DMS153 (cell line): ENCODE measurements around the gene NFILZ.

Source experiments
- DNase-seq: peaks from one replicate; lab custom pipeline; 2025; lab: John Stamatoyannopoulos, UW

The NFILZ gene

GRCh38 chr19:8641908-8642547, 11.6 kb downstream of the NFILZ start:
- no peak for DNase-seq

- no peak for DNase-seq
These were observed 12.1 kb downstream of the NFILZ start for GRCh38 chr19:8642561-8642960.

- DNase-seq: no peak
These were observed 13.6 kb downstream of the NFILZ start for GRCh38 chr19:8643860-8644653.

GRCh38 chr19:8648240-8648639, 17.8 kb downstream of the NFILZ start:
- DNase-seq: no peak

GRCh38 chr19:8654591-8655339, 24.3 kb downstream of the NFILZ start:
- DNase-seq: no peak

GRCh38 chr19:8655340-8655709, 24.9 kb downstream of the NFILZ start:
- no peak for DNase-seq

- DNase-seq: no peak
These were observed 27.4 kb downstream of the NFILZ start for GRCh38 chr19:8657869-8658268.

- DNase-seq: no peak
These were observed 29.5 kb downstream of the NFILZ start for GRCh38 chr19:8659905-8660304.

GRCh38 chr19:8662263-8662662, 31.8 kb downstream of the NFILZ start:
- no peak for DNase-seq

- DNase-seq: no peak
These were observed 33.7 kb downstream of the NFILZ start for GRCh38 chr19:8663920-8664670.

- DNase-seq: no peak
These were observed 34.2 kb downstream of the NFILZ start for GRCh38 chr19:8664671-8665057.

- DNase-seq: no peak
These were observed 35.2 kb downstream of the NFILZ start for GRCh38 chr19:8665468-8666213.

GRCh38 chr19:8666814-8667405, 36.5 kb downstream of the NFILZ start:
- DNase-seq: no peak

- DNase-seq: no peak
These were observed 43.0 kb downstream of the NFILZ start for GRCh38 chr19:8673276-8673891.

- DNase-seq: no peak
These were observed 44.6 kb downstream of the NFILZ start for GRCh38 chr19:8675066-8675465.

- DNase-seq: no peak
These were observed 47.9 kb downstream of the NFILZ start for GRCh38 chr19:8678244-8678807.
